GM12875 (cell line): ENCODE measurements around the gene LARP4.

Source experiments
- H3K4me3 ChIP-seq: one replicate; pipeline ENCODE4 v1.5.1; 2011; ENCODE audit warnings: low read depth, low read length, control low read depth
- TF ChIP-seq, protein P1 (sequence below): IDR thresholded peaks from 2 replicates; pipeline ENCODE4 v1.5.1; 2011; ENCODE audit warnings: low read depth, mild to moderate bottlenecking, control low read depth, inconsistent platforms, low read length, moderate library complexity, borderline replicate concordance; ENCODE audit not compliant: insufficient read depth

Gene LARP4

DNA sequence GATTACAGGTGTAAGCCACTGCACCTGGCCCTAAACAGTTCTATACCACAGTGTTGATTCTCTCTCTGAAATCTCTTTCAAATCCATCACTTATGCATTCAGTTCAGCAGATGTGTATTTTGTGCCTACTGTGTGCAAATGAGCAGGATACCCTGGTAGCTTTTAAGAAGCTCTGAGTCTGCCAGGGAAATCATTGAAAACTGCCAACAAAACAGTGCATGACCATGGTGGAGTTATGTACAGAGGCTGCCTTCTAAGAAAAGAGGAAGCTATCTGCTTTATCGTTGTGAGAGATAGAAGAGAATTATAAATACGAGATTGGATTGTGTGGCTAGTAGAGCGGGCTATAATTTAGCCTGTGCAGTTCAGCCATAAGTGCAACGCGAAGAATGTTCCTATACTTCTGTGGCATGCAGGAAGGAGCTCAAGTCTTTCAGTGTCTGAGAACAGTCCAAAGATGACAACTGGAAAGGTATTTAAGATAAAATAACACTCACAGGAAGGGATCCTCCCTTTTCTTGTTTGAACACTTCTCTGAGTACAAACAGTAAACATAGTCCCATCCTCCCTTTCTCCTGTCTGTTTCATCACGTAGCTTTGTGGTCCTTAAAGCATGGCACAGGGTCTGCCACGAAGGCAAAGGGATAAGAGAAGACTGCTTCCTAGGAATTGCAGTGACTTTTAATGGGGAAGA lies 108.4 kb downstream of the LARP4 start:
- no peak overlapping the region for H3K4me3 ChIP-seq
- TF ChIP-seq, protein P1, sequence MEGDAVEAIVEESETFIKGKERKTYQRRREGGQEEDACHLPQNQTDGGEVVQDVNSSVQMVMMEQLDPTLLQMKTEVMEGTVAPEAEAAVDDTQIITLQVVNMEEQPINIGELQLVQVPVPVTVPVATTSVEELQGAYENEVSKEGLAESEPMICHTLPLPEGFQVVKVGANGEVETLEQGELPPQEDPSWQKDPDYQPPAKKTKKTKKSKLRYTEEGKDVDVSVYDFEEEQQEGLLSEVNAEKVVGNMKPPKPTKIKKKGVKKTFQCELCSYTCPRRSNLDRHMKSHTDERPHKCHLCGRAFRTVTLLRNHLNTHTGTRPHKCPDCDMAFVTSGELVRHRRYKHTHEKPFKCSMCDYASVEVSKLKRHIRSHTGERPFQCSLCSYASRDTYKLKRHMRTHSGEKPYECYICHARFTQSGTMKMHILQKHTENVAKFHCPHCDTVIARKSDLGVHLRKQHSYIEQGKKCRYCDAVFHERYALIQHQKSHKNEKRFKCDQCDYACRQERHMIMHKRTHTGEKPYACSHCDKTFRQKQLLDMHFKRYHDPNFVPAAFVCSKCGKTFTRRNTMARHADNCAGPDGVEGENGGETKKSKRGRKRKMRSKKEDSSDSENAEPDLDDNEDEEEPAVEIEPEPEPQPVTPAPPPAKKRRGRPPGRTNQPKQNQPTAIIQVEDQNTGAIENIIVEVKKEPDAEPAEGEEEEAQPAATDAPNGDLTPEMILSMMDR, result no peak

DNA sequence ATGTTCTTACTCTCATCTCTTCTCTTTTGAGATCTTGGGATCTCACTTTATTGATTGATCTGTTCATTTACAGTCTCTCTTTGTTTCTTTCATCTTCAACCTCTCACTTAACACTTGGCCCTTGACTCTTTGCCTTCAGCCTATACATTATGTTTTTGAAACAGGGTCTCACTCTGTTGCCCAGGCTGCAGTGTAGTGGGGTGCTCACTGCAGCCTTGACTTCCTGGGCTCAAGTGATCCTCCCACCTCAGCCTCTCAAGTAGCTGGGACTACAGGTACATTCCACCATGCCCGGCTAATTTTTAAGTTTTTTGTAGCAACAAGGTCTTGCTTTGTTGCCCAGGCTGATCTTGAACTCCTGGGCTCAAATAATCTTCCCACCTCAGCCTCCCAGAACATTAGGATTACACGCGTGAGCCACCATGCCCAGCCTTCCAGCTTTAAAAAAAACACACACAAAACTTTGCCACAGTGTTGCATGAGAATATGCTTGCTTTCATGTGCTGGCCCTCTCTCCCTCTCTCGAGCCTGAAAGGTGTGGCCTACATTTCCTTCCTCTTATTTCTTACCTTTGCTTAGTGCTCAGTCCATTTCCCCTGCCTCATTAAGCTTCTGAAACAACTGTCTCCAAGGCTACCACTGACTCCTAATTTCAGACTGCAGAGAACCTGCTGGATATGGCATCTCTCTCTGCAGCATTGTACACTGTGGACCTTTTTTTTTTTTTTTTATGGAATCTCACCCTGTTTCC lies 114.0 kb downstream of the LARP4 start:
- TF ChIP-seq, protein P1, result no peak

GRCh38 chr12:50515587-50515986 lies 114.9 kb downstream of the LARP4 start:
- H3K4me3 ChIP-seq, result no peak overlapping the region
- TF ChIP-seq, protein P1, result no peak

More for the DNA sequence above, 114.0 kb downstream of the LARP4 start:
- H3K4me3 ChIP-seq, result no peak overlapping the region

- H3K4me3 ChIP-seq, result no peak overlapping the region
- TF ChIP-seq, protein P1, result no peak
Observed at GRCh38 chr12:50517421-50518048, 116.8 kb downstream of the LARP4 start.

GRCh38 chr12:50518090-50518489 lies 117.4 kb downstream of the LARP4 start:
- no peak overlapping the region for H3K4me3 ChIP-seq
- TF ChIP-seq, protein P1, result no peak

DNA sequence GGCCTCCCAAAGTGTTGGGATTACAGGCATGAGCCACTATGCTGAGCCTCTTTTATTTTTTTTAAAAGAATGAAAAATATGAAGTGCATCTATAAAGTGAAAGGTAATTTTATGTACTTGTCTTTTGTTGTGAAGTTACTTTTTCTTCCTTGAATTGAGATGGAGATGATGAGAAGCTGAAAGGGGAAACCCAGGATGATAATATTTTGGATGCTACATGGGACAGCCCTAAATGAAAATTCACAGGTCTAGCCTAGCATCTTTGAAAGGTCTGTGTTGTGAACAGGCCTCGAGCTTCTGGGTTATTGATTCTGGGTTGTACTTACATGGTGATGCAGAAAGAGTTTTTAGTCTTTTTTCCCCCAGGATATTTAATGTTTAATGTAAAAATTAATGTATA lies 118.7 kb downstream of the LARP4 start:
- TF ChIP-seq, protein P1, result no peak
- no peak overlapping the region for H3K4me3 ChIP-seq
